H1 (cell line): ENCODE data around the gene MYRF. TPM values are rescaled to one million over a fixed set of nuclear protein-coding genes. Genes with fewer than 3 reads are reported as not detected.

Experiments used
- FOSL1 ChIP-seq: IDR thresholded peaks from 2 replicates; pipeline ENCODE4 v1.6.1; 2011; ENCODE audit warnings: mild to moderate bottlenecking, low read depth, low read length, moderate library complexity; ENCODE audit not compliant: insufficient read depth
- JUN ChIP-seq: IDR thresholded peaks from 2 replicates; pipeline ENCODE4 v1.6.1; 2011; ENCODE audit warnings: low read depth, mild to moderate bottlenecking, improper control_type of control experiment, low read length
- KDM4A ChIP-seq: IDR thresholded peaks from one replicate; pipeline ENCODE4 v1.7.1; 2012; ENCODE audit warnings: low read depth, mild to moderate bottlenecking, moderate library complexity, low read length, inconsistent platforms; ENCODE audit not compliant: severe bottlenecking
- RFX5 ChIP-seq: IDR thresholded peaks from 2 replicates; pipeline ENCODE4 v1.6.1; 2011; ENCODE audit warnings: low read depth, low read length, improper control_type of control experiment, borderline replicate concordance
- SP1 ChIP-seq: IDR thresholded peaks from 2 replicates; pipeline ENCODE4 v1.6.1; 2011; ENCODE audit warnings: low read depth, low read length
- polyA plus RNA-seq, 7 experiments: library from polyadenylated mRNA; depleted of rRNA in 3 of 7; stranded (reverse) in 5 of 7; unstranded in 2 of 7; fragments of >200 nt in 5 of 7; fragments of 200-250 nt in 2 of 7; gene quantifications; 1 replicate in 5 of 7; 2 replicates in 1 of 7; 4 replicates in 1 of 7; pipeline versions ENCODE4 v1.2.1 to v1.2.3, GENCODE V29; 2011 to 2013; ENCODE audit warnings: missing spikeins in 2 of 7, mixed read lengths in 2 of 7
- total RNA-seq: library from RNA; stranded (reverse); fragmentation: NEBNext Ultra II Directional; extraction: Animal tissue kit (Norgen Biotek cat#: 25700); gene quantifications from 2 replicates; pipeline ENCODE4 v1.2.1, GENCODE V29; 2021

MYRF gene
- total and polyA plus RNA-seq, 2 of the 8 experiments (the other 6 are each of a cell fraction or from before 2014, with no cell fraction given), result 6.0 to 6.1 TPM

- TF ChIP-seq SP1, result no peak
- TF ChIP-seq FOSL1, result no peak
- TF ChIP-seq RFX5, result no peak
- TF ChIP-seq KDM4A, result no peak
- no peak for TF ChIP-seq JUN
Observed at GRCh38 chr11:61744609-61745156, 7.8 kb upstream of the MYRF start (continued).
